Stimulated activated CD8-positive, alpha-beta memory T cell treated with anti-CD3 and anti-CD28 coated beads, Interleukin-12 subunit alpha, Interleukin-12 subunit beta, amount 100 ng/mL, for 1 hour (primary cell): Measurements from ENCODE around the gene CCR4.
"Not testable (repeated sequence)": the region's sequence is repeated elsewhere in the genome, so short reads cannot be mapped to it uniquely, and the experiment has no call there.

ENCODE experiments used
- DNase-seq: peaks from one replicate; pipeline ENCODE4 v3.0.0-alpha.2; 2020; ENCODE audit warnings: low read depth

CCR4 gene

GRCh38 chr3:32983124-32983523 is 31.7 kb downstream of the CCR4 start:
- no peak for DNase-seq

- not testable (repeated sequence) for DNase-seq
These were observed 33.5 kb downstream of the CCR4 start for GRCh38 chr3:32984918-32985317.

DNA sequence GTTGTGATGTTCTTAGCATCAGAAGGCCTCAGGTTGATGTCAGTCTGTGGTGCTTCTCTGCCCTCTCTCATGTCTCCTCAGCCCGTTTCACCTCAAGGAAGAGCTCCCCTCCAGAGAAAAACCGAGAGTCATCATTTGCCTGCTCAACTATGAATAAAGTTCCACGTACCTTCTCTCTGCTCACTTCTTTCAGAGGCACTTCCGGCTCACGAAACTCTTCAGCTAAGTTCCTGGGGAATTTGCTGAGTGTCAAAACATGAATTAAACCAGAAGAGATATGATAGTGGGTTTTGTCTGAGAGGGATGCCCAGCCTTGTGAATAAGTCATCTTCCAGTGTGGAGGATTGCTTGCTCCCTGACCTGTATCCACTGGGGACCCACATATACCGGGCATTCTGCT is 37.7 kb downstream of the CCR4 start:
- DNase-seq: no peak

GRCh38 chr3:32990116-32990515 is 38.7 kb downstream of the CCR4 start:
- DNase-seq: no peak

- DNase-seq: no peak
These were observed 40.3 kb downstream of the CCR4 start for GRCh38 chr3:32991781-32992180.

- DNase-seq: no peak
These were observed 40.9 kb downstream of the CCR4 start for GRCh38 chr3:32992310-32992686.

- DNase-seq: no peak
These were observed 42.6 kb downstream of the CCR4 start for GRCh38 chr3:32994045-32994444.

- DNase-seq: no peak
These were observed 43.7 kb downstream of the CCR4 start for GRCh38 chr3:32995098-32995497.

DNA sequence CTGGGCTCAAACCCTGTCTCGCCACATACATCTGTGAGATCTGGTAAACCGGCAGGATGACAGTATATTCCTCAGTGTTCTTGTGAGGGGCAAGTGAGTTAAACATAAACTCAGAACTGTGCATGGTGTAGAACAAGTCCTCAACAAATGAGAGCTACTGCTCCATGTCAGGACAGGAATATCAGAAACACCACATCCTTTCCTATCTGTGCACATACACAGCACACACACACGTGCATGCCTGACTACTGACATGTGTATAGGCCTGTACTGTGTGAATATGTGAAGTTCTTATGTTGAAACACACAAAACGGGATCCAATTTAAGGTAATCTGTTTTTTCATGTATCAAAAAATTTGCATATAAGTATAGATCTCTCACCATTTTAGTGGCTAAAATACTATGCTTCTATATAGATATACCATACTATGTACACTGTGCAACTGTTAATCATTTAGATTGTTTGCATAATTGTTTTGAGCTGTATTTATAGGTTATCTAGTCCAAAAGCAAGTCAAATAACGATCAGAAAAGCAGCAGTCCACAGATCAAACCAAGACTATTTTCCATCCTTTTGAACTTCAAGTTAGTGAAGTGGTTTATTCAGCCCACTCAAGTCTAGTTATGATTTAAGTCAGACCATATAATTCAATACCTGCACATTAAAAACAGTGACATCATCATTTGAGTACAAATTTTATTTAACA is 44.8 kb downstream of the CCR4 start:
- DNase-seq: no peak

DNA sequence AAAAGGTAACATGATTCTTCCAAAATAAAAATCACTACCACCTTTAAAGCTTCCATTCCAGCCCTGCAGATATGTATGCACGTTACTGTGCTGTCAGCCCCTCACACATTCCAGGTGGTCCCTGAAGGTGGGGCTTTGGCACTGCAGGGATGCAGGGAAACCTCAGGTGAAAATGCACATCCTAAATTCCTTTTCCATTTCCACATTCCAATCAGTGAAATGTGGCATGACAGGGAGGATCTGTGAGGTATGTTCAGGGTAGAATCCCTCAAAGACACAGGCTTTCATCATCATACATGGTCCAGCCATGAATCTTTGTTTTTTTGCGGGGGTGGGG is 45.3 kb downstream of the CCR4 start:
- DNase-seq: no peak

DNA sequence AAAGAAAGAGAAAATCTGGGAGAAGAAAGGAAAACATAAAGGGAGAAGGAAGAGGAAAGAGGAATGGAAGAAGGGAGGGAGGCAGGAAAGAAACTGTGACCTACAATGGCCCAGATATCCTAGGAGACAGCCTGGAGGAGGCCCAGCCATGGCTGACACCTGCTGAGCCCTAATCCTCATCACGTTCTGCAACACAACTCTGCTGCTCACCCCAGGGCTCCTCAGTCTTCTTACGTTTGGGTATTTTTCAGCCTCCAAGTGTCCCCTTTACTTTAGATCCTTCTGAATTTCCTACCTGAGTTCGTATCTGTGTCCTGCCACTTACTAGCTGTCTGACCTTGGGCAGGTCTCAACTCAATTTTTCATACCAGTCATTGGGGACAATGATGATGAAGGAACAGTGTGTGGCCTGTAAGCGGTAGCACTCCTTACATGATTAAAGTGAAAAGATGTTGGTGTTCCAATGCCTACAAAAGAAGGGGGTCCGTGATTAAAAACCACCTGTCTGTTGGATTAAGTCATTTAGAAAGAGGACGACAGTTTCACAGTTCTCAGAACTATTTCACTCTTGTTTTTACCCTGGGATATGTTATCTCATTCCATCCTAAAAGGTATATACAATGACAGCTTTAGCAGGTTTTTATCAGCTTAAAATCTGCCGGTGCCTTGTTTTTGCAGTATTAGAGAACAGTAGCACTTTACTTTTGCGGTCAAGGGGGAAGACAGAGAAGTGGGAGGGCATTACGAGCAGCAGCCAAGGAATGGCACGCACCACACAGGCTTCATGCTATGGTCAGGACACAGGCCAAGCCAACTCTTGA is 47.4 kb downstream of the CCR4 start:
- DNase-seq: no peak

GRCh38 chr3:33000691-33001385 is 49.4 kb downstream of the CCR4 start:
- no peak for DNase-seq

DNA sequence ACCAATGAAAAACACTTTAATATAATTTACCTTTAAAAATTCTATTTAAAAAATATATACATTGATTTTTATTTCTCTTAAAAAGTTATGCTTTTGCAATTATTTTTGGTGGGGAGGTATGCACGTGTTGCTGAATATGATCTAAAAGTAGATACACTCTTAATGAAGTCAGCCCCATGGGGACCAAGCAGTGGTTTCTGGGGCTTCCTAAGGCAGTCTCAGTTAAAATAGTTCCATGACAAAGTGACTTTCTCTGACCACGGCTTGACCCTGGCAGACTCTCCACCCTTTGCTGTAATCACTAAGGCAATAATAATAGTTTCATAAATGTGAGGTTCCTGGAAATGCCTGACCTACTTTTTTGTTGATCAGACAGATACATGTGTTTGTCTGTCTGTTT is 50.4 kb downstream of the CCR4 start:
- DNase-seq: no peak

DNA sequence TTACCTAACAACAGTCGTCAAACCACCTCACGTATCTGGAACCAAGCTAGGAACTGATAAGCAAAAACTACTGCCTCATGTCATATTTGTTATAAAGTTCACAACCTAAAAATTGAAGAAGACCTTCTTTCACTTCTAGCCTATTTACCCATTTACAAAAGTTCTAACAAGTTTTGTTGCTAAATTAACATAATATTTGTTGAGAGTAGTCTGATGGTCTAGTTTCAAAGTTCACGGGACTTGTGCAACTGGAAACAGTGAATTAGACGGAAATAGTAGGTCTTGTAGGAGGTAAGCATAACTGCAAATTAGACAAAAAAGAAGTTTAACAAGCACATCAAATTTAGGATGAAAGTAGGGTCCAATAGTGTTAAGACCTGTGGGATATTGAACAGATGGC is 51.9 kb downstream of the CCR4 start:
- no peak for DNase-seq

- no peak for DNase-seq
These were observed 52.8 kb downstream of the CCR4 start for GRCh38 chr3:33004205-33004604.

- DNase-seq: no peak
These were observed 53.5 kb downstream of the CCR4 start for GRCh38 chr3:33004961-33005360.
